Smooth muscle cell (in vitro differentiated cells): ENCODE data around the gene DGKG. TPM values are rescaled to one million over a fixed set of nuclear protein-coding genes. Genes with fewer than 3 reads are reported as not detected.

Experiments
- DNase-seq: peaks from one replicate; lab custom pipeline; 2025; ENCODE audit not compliant: unreplicated experiment; lab: John Stamatoyannopoulos, UW
- H2AFZ ChIP-seq: fragments of 200-600 bp; sonication (generic); 2 replicates; pipeline ENCODE4 v1.6.0; 2016; ENCODE audit warnings: antibody characterized with exemption, low read depth, mild to moderate bottlenecking
- H3F3A ChIP-seq: fragments of 200-600 bp; sonication (generic); 2 replicates; pipeline ENCODE4 v1.6.0; 2017; ENCODE audit warnings: antibody characterized with exemption, low read depth
- H3K27ac ChIP-seq: fragments of 200-600 bp; sonication (generic); 2 replicates; pipeline ENCODE4 v1.5.1; 2016; ENCODE audit warnings: low read depth, mild to moderate bottlenecking
- H3K27me3 ChIP-seq: fragments of 200-600 bp; sonication (generic); 2 replicates; pipeline ENCODE4 v1.6.1; 2016; ENCODE audit warnings: low read depth, mild to moderate bottlenecking
- H3K36me3 ChIP-seq: fragments of 200-600 bp; sonication (generic); 2 replicates; pipeline ENCODE4 v1.5.1; 2016; ENCODE audit warnings: low read depth
- H3K4me1 ChIP-seq: fragments of 200-600 bp; sonication (generic); 2 replicates; pipeline ENCODE4 v1.5.1; 2016; ENCODE audit warnings: low read depth
- H3K4me2 ChIP-seq: fragments of 200-600 bp; sonication (generic); 2 replicates; pipeline ENCODE4 v1.6.0; 2016; ENCODE audit warnings: mild to moderate bottlenecking
- H3K4me3 ChIP-seq: fragments of 200-600 bp; sonication (generic); 2 replicates; pipeline ENCODE4 v1.5.1; 2016; ENCODE audit warnings: mild to moderate bottlenecking
- H3K79me2 ChIP-seq: fragments of 200-600 bp; sonication (generic); 2 replicates; pipeline ENCODE4 v1.6.0; 2016; ENCODE audit warnings: low read depth, mild to moderate bottlenecking
- H3K9ac ChIP-seq: fragments of 200-600 bp; sonication (generic); 2 replicates; pipeline ENCODE4 v1.6.0; 2016; ENCODE audit warnings: low read depth
- H3K9me3 ChIP-seq: fragments of 200-600 bp; sonication (generic); replicated peaks from 2 replicates; pipeline ENCODE4 v1.5.1; 2016; ENCODE audit warnings: low read depth
- H4K20me1 ChIP-seq: fragments of 200-600 bp; sonication (generic); 2 replicates; pipeline ENCODE4 v1.6.0; 2016; ENCODE audit warnings: low read depth
- CTCF ChIP-seq: fragments of 200-600 bp; sonication (generic); IDR thresholded peaks from 2 replicates; pipeline ENCODE4 v1.5.1; 2017; ENCODE audit warnings: borderline replicate concordance, mild to moderate bottlenecking, antibody characterized with exemption; ENCODE audit not compliant: insufficient read depth, poor library complexity, severe bottlenecking
- WGBS: methylation state at CpG from one replicate; pipeline ENCODE4 v1.1.7; 2016; ENCODE audit warnings: low lambda C conversion rate; 5-methylcytosine and 5-hydroxymethylcytosine counted together
- polyA plus RNA-seq: library from polyadenylated mRNA; unstranded; fragments of >200 nt; fragmentation: Nextera tagmentation; extraction: Ambion mirVana; gene quantifications from 2 replicates; pipeline ENCODE4 v1.2.1, GENCODE V29; 2016
- total RNA-seq: library from RNA; depleted of rRNA; stranded (reverse); fragments of >200 nt; gene quantifications from 2 replicates; pipeline ENCODE4 v1.2.3, GENCODE V29; 2014

Gene DGKG
- total and polyA plus RNA-seq, 2 experiments from 2014 or later: 0.64 TPM; not detected in 1

- peaks cover 30% of the 10 kb centered on the region for H3K79me2 ChIP-seq
- H4K20me1 ChIP-seq: peaks cover 28% of the 10 kb centered on the region
- H3K36me3 ChIP-seq: no peaks in the 10 kb centered on the region
- H3K9me3 ChIP-seq: no peaks in the 10 kb centered on the region
- no peak for DNase-seq
- no peaks in the 10 kb centered on the region for H3K27me3 ChIP-seq
- peaks cover 5% of the 10 kb centered on the region for H3F3A ChIP-seq
- H3K4me3 ChIP-seq: no peak overlapping the region
- WGBS: 52% methylated on average over 6 of the region's 6 CpGs
- H2AFZ ChIP-seq: no peak overlapping the region
- H3K27ac ChIP-seq: peak overlapping the region; percentile 26
- H3K4me1 ChIP-seq: peaks cover 24% of the 10 kb centered on the region
- no peak for TF ChIP-seq CTCF
- no peak overlapping the region for H3K4me2 ChIP-seq
- no peak overlapping the region for H3K9ac ChIP-seq
Measured at GRCh38 chr3:186105543-186105942, 256.5 kb downstream of the DGKG start.

- H3K9me3 ChIP-seq: no peaks in the 10 kb centered on the region
- WGBS: 60% methylated on average over 4 of the region's 4 CpGs
- H3F3A ChIP-seq: peaks cover 18% of the 10 kb centered on the region
- H4K20me1 ChIP-seq: peaks cover 38% of the 10 kb centered on the region
- peak overlapping the region; percentile 93 for H3K27ac ChIP-seq
- H2AFZ ChIP-seq: no peak overlapping the region
- TF ChIP-seq CTCF: no peak
- H3K9ac ChIP-seq: no peak overlapping the region
- DNase-seq: no peak
- no peak overlapping the region for H3K4me3 ChIP-seq
- H3K4me2 ChIP-seq: no peak overlapping the region
- H3K4me1 ChIP-seq: peaks cover 26% of the 10 kb centered on the region
- no peaks in the 10 kb centered on the region for H3K36me3 ChIP-seq
- no peaks in the 10 kb centered on the region for H3K27me3 ChIP-seq
- peaks cover 30% of the 10 kb centered on the region for H3K79me2 ChIP-seq
Measured at GRCh38 chr3:186102687-186103086, 259.3 kb downstream of the DGKG start.

GRCh38 chr3:186100398-186100797, 261.6 kb downstream of the DGKG start:
- peaks cover 32% of the 10 kb centered on the region for H4K20me1 ChIP-seq
- no peak overlapping the region for H3K9ac ChIP-seq
- no peaks in the 10 kb centered on the region for H3K27me3 ChIP-seq
- H3K9me3 ChIP-seq: no peaks in the 10 kb centered on the region
- DNase-seq: no peak
- H3F3A ChIP-seq: peaks cover 23% of the 10 kb centered on the region
- H3K36me3 ChIP-seq: no peaks in the 10 kb centered on the region
- no peak overlapping the region for H3K4me2 ChIP-seq
- H2AFZ ChIP-seq: no peak overlapping the region
- H3K4me3 ChIP-seq: no peak overlapping the region
- peaks cover 9% of the 10 kb centered on the region for H3K79me2 ChIP-seq
- TF ChIP-seq CTCF: no peak
- WGBS: 91% methylated on average over 3 of the region's 3 CpGs
- H3K27ac ChIP-seq: no peak overlapping the region
- H3K4me1 ChIP-seq: peaks cover 41% of the 10 kb centered on the region

- no peak overlapping the region for H3K9ac ChIP-seq
- no peak overlapping the region for H3K4me3 ChIP-seq
- DNase-seq: peak; percentile 6
- H3F3A ChIP-seq: peaks cover 23% of the 10 kb centered on the region
- peaks cover 40% of the 10 kb centered on the region for H4K20me1 ChIP-seq
- H3K4me1 ChIP-seq: peaks cover 38% of the 10 kb centered on the region
- TF ChIP-seq CTCF: no peak
- peak overlapping the region; percentile 30 for H3K27ac ChIP-seq
- H3K9me3 ChIP-seq: no peaks in the 10 kb centered on the region
- WGBS: 46% methylated on average over 5 of the region's 5 CpGs
- H3K27me3 ChIP-seq: no peaks in the 10 kb centered on the region
- no peaks in the 10 kb centered on the region for H3K36me3 ChIP-seq
- no peak overlapping the region for H2AFZ ChIP-seq
- H3K4me2 ChIP-seq: peak overlapping the region; percentile 88
- peaks cover 5% of the 10 kb centered on the region for H3K79me2 ChIP-seq
Measured at GRCh38 chr3:186099178-186099577, 262.9 kb downstream of the DGKG start.
